H9 (cell line): Measurements from ENCODE around the gene SLC29A4. TPM values are rescaled to one million over a fixed set of nuclear protein-coding genes. Genes with fewer than 3 reads are reported as not detected.

Experiments
- DNase-seq: peaks from one replicate; pipeline ENCODE4 v3.0.0-alpha.2; 2017
- H2AFZ ChIP-seq: one replicate; pipeline ENCODE4 v1.6.1; 2013; ENCODE audit warnings: mild to moderate bottlenecking, low read length, control low read depth, moderate library complexity
- H2AK5ac ChIP-seq: 2 replicates; pipeline ENCODE4 v1.6.1; 2013; ENCODE audit warnings: low read length, control low read depth, mixed read lengths; ENCODE audit not compliant: insufficient read length
- H2BK120ac ChIP-seq: one replicate; pipeline ENCODE4 v1.6.1; 2013; ENCODE audit warnings: low read depth, mild to moderate bottlenecking, low read length, control low read depth, inconsistent platforms; ENCODE audit not compliant: poor library complexity, severe bottlenecking
- H2BK12ac ChIP-seq: 2 replicates; pipeline ENCODE4 v1.6.1; 2013; ENCODE audit warnings: low read length, control low read depth, mixed read lengths, low read depth; ENCODE audit not compliant: insufficient read length
- H2BK15ac ChIP-seq: 2 replicates; pipeline ENCODE4 v1.6.1; 2013; ENCODE audit warnings: low read depth, low read length, control low read depth
- H2BK20ac ChIP-seq: one replicate; pipeline ENCODE4 v1.6.1; 2013; ENCODE audit warnings: low read depth, mild to moderate bottlenecking, low read length, control low read depth, inconsistent platforms; ENCODE audit not compliant: poor library complexity, severe bottlenecking
- H2BK5ac ChIP-seq: 2 replicates; pipeline ENCODE4 v1.6.1; 2013; ENCODE audit warnings: low read length, control low read depth, mixed read lengths; ENCODE audit not compliant: insufficient read length
- H3K14ac ChIP-seq: 2 replicates; pipeline ENCODE4 v1.6.1; 2013; ENCODE audit warnings: low read length, control low read depth; ENCODE audit not compliant: insufficient read depth
- H3K18ac ChIP-seq: 2 replicates; pipeline ENCODE4 v1.6.1; 2013; ENCODE audit warnings: low read depth, mild to moderate bottlenecking, mixed read lengths, low read length, control low read depth; ENCODE audit not compliant: insufficient read length
- H3K23ac ChIP-seq: 2 replicates; pipeline ENCODE4 v1.6.1; 2013; ENCODE audit warnings: low read length, control low read depth, mixed read lengths, low read depth; ENCODE audit not compliant: insufficient read length
- H3K23me2 ChIP-seq: 2 replicates; pipeline ENCODE4 v1.6.1; 2013; ENCODE audit warnings: low read depth, mild to moderate bottlenecking, mixed read lengths, low read length, control low read depth; ENCODE audit not compliant: insufficient read length, poor library complexity, severe bottlenecking
- H3K27ac ChIP-seq: 2 replicates; pipeline ENCODE4 v1.5.1; 2013; ENCODE audit warnings: low read length, control low read depth, mixed read lengths, low read depth; ENCODE audit not compliant: insufficient read length
- H3K27me3 ChIP-seq: 2 replicates; pipeline ENCODE4 v1.6.1; 2013; ENCODE audit warnings: low read length, control low read depth, inconsistent platforms; ENCODE audit not compliant: insufficient read depth
- H3K4ac ChIP-seq: 2 replicates; pipeline ENCODE4 v1.6.1; 2013; ENCODE audit warnings: low read depth, mild to moderate bottlenecking, control low read depth, inconsistent platforms, low read length, moderate library complexity
- H3K4me1 ChIP-seq: 2 replicates; pipeline ENCODE4 v1.6.1; 2013; ENCODE audit warnings: low read length, control low read depth, inconsistent platforms; ENCODE audit not compliant: insufficient read depth
- H3K4me2 ChIP-seq: 2 replicates; pipeline ENCODE4 v1.6.1; 2013; ENCODE audit warnings: low read length, control low read depth, mixed read lengths; ENCODE audit not compliant: insufficient read length, insufficient read depth
- H3K56ac ChIP-seq: 2 replicates; pipeline ENCODE4 v1.6.1; 2013; ENCODE audit warnings: low read depth, mild to moderate bottlenecking, mixed read lengths, low read length, control low read depth; ENCODE audit not compliant: insufficient read length
- H3K79me1 ChIP-seq: 2 replicates; pipeline ENCODE4 v1.6.1; 2013; ENCODE audit warnings: low read depth, mild to moderate bottlenecking, moderate library complexity, low read length, control low read depth, inconsistent platforms; ENCODE audit not compliant: insufficient read depth, poor library complexity, severe bottlenecking
- H3K79me2 ChIP-seq: 2 replicates; pipeline ENCODE4 v1.6.1; 2013; ENCODE audit warnings: low read length, control low read depth, inconsistent platforms; ENCODE audit not compliant: insufficient read depth
- H3K9ac ChIP-seq: 2 replicates; pipeline ENCODE4 v1.6.1; 2013; ENCODE audit warnings: low read length, control low read depth, mixed read lengths; ENCODE audit not compliant: insufficient read length; ENCODE audit errors: extremely low read depth
- H3K9me3 ChIP-seq: one replicate; pipeline ENCODE4 v1.6.1; 2013; ENCODE audit warnings: low read depth, low read length, inconsistent platforms; ENCODE audit not compliant: control insufficient read depth
- H3T11ph ChIP-seq: one replicate; pipeline ENCODE4 v1.6.1; 2013; ENCODE audit warnings: mild to moderate bottlenecking, low read length, control low read depth, inconsistent platforms
- H4K20me1 ChIP-seq: one replicate; pipeline ENCODE4 v1.6.1; 2013; ENCODE audit not compliant: control insufficient read depth, insufficient read length, insufficient read depth
- H4K5ac ChIP-seq: 2 replicates; pipeline ENCODE4 v1.6.1; 2013; ENCODE audit warnings: low read depth, mild to moderate bottlenecking, mixed read lengths, low read length, control low read depth; ENCODE audit not compliant: insufficient read length
- H4K8ac ChIP-seq: replicated peaks from 2 replicates; pipeline ENCODE4 v1.6.1; 2013; ENCODE audit warnings: low read length, control low read depth, mixed read lengths, low read depth; ENCODE audit not compliant: insufficient read length
- H4K91ac ChIP-seq: 2 replicates; pipeline ENCODE4 v1.6.1; 2013; ENCODE audit warnings: low read depth, mild to moderate bottlenecking, moderate library complexity, mixed read lengths, low read length, control low read depth; ENCODE audit not compliant: insufficient read length
- H3K27ac Mint-ChIP-seq, 3 experiments: 2 replicates in 2 of 3; 3 replicates in 1 of 3; pipeline ENCODE4 v1.8.0; 2020 to 2021; ENCODE audit warnings: mixed read lengths in 3 of 3, mild to moderate bottlenecking in 1 of 3, moderate library complexity in 1 of 3
- H3K27me3 Mint-ChIP-seq: 2 replicates; pipeline ENCODE4 v1.8.0; 2021; ENCODE audit warnings: low read depth, mild to moderate bottlenecking, moderate library complexity, mixed read lengths
- H3K36me3 Mint-ChIP-seq, 3 experiments: 2 replicates in 2 of 3; 3 replicates in 1 of 3; pipeline ENCODE4 v1.8.0; 2020 to 2021; ENCODE audit warnings: low read depth in 3 of 3, mixed read lengths in 3 of 3; ENCODE audit not compliant: insufficient read depth in 1 of 3
- H3K4me1 Mint-ChIP-seq, 2 experiments: 2 replicates each; pipeline ENCODE4 v1.8.0; 2020; ENCODE audit warnings: mixed read lengths in 2 of 2
- H3K4me3 Mint-ChIP-seq, 2 experiments: 2 replicates in 1 of 2; 3 replicates in 1 of 2; pipeline ENCODE4 v1.8.0; 2020 to 2021; ENCODE audit warnings: mild to moderate bottlenecking in 2 of 2, mixed read lengths in 2 of 2, moderate library complexity in 1 of 2
- H3K9me3 Mint-ChIP-seq, 2 experiments: 2 replicates in 1 of 2; 3 replicates in 1 of 2; pipeline ENCODE4 v1.8.0; 2020; ENCODE audit warnings: mild to moderate bottlenecking in 2 of 2, mixed read lengths in 2 of 2, moderate library complexity in 1 of 2
- CTCF ChIP-seq: fragments of 200-600 bp; sonication (generic); conservative IDR thresholded peaks from 3 replicates; pipeline ENCODE4 v1.8.0; 2021; ENCODE audit warnings: antibody characterized with exemption, mild to moderate bottlenecking
- WGBS: extraction: QIAGEN DNeasy Blood & Tissue Kit; methylation state at CpG from one replicate; pipeline ENCODE4 v1.1.7; 2013; ENCODE audit warnings: missing lambda C conversion rate, low lambda C conversion rate, mixed read lengths; ENCODE audit not compliant: insufficient read length; ENCODE audit errors: extremely low coverage; 5-methylcytosine and 5-hydroxymethylcytosine counted together
- total RNA-seq: library from RNA; stranded (reverse); gene quantifications from 2 replicates; pipeline ENCODE4 v1.2.1, GENCODE V29; 2021

The SLC29A4 gene
- total RNA-seq, 1 experiment from 2014 or later = 12.4 TPM

- no peak overlapping the region for H2AFZ ChIP-seq
- peak overlapping the region; percentile 17; the same call in 1 of the 2 replicates for H3K14ac ChIP-seq
- H3K4me1 ChIP-seq = no peaks in the 10 kb centered on the region
- no peaks in the 10 kb centered on the region for H3K79me2 ChIP-seq
- H2BK5ac ChIP-seq = no peak overlapping the region
- H3K9me3 ChIP-seq = no peaks in the 10 kb centered on the region
- H2BK15ac ChIP-seq = no peak overlapping the region
- Mint-ChIP-seq H3K36me3 (peaks cover 2 to 26% (median 11%) of the 10 kb centered on the region in 3 experiments; a peak in 5 of 7 replicates), H3K27me3 (peaks cover 2% of the 10 kb centered on the region; the same call in 1 of the 2 replicates), H3K4me3 (no peak overlapping the region), H3K9me3 (peaks cover 14 to 18% of the 10 kb centered on the region in 2 experiments), H3K4me1 (no peaks in the 10 kb centered on the region), H3K27ac (no peak overlapping the region)
- DNase-seq = no peak
- no peak overlapping the region for H3K56ac ChIP-seq
- no peak overlapping the region for H3K9ac ChIP-seq
- H4K8ac ChIP-seq = no peak overlapping the region
- no CpG with 5 or more reads among the region's 19 CpGs for WGBS
- no peak overlapping the region for H3T11ph ChIP-seq
- H3K23ac ChIP-seq = no peak overlapping the region
- H3K4ac ChIP-seq = no peak overlapping the region
- no peak overlapping the region for H2BK20ac ChIP-seq
- H3K4me2 ChIP-seq = no peak overlapping the region
- no peak for TF ChIP-seq CTCF
- no peaks in the 10 kb centered on the region for H3K79me1 ChIP-seq
- H3K23me2 ChIP-seq = no peaks in the 10 kb centered on the region
- no peak overlapping the region for H3K18ac ChIP-seq
- H4K20me1 ChIP-seq = no peaks in the 10 kb centered on the region
- no peak overlapping the region for H2BK12ac ChIP-seq
- no peak overlapping the region for H3K27ac ChIP-seq
- no peak overlapping the region for H2AK5ac ChIP-seq
- no peak overlapping the region for H4K91ac ChIP-seq
- no peaks in the 10 kb centered on the region for H3K27me3 ChIP-seq
- H4K5ac ChIP-seq = no peak overlapping the region
- H2BK120ac ChIP-seq = no peak overlapping the region
Observed at GRCh38 chr7:5314864-5315263, 32.1 kb downstream of the SLC29A4 start.
